GM11168 (cell line): Measurements from ENCODE around the gene FXR1.
"Not testable (repeated sequence)": the region's sequence is repeated elsewhere in the genome, so short reads cannot be mapped to it uniquely, and the experiment has no call there.

ENCODE experiments used
- in situ Hi-C: fragments of 300-500 bp; cut with MboI; formaldehyde crosslinking; loops from one replicate; pipeline ENCODE4 v1.12.0; 2022; ENCODE audit warnings: low sequenced_read_pairs; ENCODE audit not compliant: unreplicated experiment

Gene FXR1

DNA sequence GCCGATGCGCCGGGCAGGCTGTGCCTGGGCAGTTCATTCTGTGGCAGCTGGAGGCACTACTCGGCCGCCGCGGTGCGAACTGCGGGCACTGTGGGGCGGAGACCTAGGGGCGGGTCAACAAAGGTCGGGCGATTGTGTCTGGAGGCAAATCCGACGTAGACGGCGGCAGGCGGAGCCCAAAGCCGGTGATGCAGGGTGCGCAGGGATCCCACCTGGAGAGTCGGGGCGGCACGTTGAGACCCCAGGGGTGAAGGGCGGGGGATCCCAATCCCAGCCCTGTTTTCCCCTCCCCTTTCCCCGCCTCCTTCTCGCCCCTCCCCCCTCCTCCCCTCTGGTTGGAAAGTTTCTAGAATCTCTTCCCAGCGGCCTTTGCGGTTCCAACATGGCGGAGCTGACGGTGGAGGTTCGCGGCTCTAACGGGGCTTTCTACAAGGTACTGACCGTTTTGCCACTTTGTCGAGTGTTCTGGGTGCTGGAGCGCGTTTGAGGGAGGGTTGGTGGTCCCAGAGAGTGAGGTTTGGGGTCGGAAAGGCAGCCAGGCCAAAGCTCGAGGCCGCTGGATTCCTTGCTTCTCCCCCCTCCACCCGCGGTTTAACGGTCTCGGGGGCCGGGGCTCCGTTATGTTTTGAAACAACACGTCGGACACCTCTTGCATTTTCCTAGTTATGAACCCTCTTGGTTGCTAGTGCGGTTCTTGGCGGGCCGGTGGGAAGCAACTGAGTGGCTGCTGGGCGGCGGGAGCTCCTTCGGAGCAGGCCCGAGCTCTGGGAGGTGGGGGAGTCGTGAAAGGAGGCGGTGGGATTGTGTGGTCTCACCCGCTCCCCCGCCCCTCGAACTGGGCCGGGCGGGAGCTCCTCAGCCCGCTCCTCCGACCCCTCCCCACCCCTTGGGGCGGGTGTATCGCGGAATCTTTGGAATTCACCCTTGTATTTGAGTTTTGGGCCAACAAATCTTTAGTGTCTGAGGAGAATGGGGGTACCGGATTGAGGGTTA lies at the start of gene FXR1:
TSS of gene FXR1 (plus strand) at position 367 of the 993 bp plus-strand sequence. CDS start at position 383, 16 bp downstream.
- in situ Hi-C loops = loop anchor here (25.0 kb wide), 1 partner anchor 300 kb away; the partner anchor contains the start of gene TTC14

DNA sequence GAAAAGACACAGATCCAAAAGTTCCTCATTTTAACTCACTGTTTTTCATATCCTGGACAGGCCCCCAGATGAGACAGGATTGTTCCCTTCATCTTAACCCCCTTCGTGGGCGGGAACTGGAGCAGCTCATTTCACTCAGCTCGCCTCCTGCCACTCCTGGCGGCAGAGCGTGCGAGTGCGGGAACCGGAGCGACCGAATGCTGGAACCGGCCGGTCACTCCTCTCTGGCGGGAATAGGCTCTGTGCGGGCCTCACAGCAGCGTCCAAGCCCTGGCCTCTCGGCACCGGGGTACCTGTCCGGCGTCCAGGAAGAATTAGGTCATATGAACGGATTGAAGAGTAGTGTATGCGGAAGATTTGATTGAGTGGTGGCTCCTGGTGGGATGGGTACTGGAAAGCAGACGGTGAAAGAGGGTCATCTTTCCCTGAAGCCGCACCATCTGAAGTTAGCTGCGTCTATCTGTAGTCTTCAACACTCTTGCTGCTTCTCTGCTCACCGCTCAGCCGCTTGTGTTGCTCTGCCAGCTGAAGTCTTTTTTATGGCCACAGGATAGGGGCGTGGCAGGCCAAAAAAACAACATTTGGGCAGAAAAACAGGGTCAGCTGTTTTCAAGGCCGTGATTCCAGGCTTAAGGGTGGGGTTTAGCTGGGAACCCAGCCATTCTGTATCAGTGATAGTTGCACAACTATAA lies 42.3 kb upstream of the FXR1 start:
- in situ Hi-C loops = no loop called here

DNA sequence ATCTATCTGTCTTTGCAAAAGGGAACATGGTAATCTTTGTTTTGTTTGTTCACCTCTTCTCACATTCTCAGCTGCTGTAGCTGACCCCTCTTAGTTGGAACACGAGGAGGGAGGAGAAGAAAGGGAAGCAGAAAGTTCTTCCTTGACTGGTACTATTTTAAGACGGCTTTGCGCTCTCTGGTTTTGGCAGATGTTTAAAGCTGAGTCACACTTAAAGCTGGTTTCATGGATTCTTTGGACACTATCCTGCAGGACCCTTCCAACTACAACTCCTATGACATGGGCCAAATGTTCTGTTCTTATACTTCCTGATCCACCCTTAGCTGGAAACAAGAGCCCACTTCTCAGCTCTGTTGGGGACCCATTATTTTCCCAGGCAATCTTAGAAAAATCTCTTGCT lies 40.6 kb upstream of the FXR1 start:
- in situ Hi-C loops = no loop called here

DNA sequence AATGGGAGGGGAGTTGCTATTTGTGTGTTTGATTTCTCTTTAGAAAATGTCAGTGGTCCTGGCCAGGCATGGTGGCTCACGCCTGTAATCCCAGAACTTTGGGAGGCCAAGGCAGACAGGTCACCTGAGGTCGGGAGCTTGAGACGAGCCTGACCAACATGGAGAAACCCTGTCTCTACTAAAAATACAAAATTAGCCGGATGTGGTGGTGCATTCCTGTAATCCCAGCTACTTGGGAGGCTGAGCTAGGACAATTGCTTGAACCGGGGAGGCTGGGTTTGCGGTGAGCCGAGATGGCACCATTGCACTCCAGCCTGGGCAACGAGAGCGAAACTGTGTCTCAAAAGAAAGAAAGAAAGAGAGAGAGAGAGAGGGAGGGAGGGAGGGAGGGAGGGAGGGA lies 40.0 kb upstream of the FXR1 start:
- in situ Hi-C loops = not testable (repeated sequence)

DNA sequence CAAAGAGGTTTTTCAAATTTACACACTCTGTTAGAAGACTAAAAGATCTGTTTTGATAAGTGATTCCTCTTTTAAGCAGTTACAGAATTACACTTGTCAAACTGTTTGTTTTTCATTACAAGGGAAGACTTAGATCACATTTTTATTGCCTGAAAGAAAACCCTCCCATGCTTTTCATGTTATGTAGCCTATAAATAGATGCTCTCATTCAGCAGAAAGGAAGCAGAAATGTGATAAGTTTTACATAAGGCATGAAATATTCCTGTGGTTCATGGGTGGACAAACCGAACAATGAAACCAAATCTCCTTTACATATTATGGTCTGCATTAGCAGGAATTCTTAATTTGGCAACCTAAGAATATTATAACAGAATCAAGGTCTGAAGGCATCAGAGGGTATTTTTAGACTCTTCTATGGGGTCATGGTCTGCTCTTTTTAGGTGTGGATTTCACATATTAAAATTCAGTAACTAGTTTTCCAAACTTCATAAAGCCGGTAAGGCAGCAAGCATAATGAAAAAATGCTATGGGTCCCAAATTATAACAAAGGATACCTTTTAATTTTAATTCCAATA lies 37.3 kb upstream of the FXR1 start:
- in situ Hi-C loops = no loop called here

GRCh38 chr3:180881065-180881801 lies 31.2 kb upstream of the FXR1 start:
- in situ Hi-C loops = no loop called here

- in situ Hi-C loops = no loop called here
Observed at GRCh38 chr3:180882115-180882514, 30.4 kb upstream of the FXR1 start.

DNA sequence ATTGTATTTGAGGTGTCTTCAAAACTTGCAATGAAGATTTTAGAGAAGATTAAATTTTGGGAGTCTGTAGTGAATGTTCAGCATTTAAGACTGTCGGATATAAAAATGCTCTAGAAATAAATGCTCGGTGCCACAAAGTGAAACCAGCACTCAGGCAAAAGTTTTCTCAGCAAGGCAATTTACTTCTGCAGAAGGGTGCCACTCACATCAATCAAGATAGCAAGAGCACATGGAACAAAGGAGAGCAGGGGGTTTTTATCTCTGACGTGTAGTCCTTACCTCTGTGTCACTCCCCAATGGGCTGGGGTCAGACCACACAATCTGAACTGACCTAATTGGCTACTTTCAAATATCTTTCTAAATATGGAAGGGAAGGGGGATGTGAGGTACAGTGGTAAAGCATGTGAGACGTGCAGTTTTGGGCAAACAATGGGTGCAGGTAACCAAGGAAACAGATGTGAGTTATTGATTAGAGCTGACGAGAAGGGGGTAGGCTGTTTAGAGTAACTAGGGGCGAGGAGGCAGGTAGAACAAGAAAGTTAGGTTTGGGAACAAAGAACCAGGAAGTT lies 23.4 kb upstream of the FXR1 start:
- in situ Hi-C loops = no loop called here

GRCh38 chr3:180898572-180898971 lies 13.9 kb upstream of the FXR1 start:
- in situ Hi-C loops = no loop called here

GRCh38 chr3:180909369-180910127 lies 2.9 kb upstream of the FXR1 start:
- in situ Hi-C loops = loop anchor here (25.0 kb wide), 1 partner anchor 297 kb away; the partner anchor contains the start of gene TTC14

- in situ Hi-C loops = loop anchor here (25.0 kb wide), 1 partner anchor 299 kb away; the partner anchor contains the start of gene TTC14
Observed at GRCh38 chr3:180910823-180911222, 1.6 kb upstream of the FXR1 start.

DNA sequence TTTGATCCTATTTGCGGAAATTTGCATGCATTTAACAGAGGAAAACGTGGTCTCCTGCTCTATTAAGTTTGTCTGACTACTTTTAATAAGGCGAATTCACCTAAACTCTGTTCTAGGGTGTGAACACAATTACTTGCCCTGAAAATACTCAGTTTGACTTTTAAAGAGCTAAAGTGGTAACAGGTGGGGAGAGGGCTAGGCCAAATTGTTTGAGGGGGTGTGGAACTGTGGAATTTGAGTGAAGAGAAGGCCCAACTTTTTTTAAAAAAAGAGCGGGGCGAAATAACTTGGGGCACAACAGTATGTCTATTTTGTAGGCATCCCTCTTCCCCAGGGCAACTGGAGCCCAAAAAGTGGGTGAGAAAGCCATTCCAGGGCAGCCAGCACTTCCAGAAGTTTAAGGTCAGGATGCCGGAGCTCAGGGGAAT lies 580 bp upstream of the FXR1 start:
- in situ Hi-C loops = loop anchor here (25.0 kb wide), 1 partner anchor 300 kb away; the partner anchor contains the start of gene TTC14

GRCh38 chr3:180913581-180914404 lies 1.3 kb downstream of the FXR1 start:
- in situ Hi-C loops = loop anchor here (25.0 kb wide), 1 partner anchor 301 kb away; the partner anchor contains the start of gene TTC14

- in situ Hi-C loops = loop anchor here (25.0 kb wide), 1 partner anchor 306 kb away; the partner anchor contains the start of gene TTC14
Observed at GRCh38 chr3:180918542-180918941, 6.1 kb downstream of the FXR1 start.

DNA sequence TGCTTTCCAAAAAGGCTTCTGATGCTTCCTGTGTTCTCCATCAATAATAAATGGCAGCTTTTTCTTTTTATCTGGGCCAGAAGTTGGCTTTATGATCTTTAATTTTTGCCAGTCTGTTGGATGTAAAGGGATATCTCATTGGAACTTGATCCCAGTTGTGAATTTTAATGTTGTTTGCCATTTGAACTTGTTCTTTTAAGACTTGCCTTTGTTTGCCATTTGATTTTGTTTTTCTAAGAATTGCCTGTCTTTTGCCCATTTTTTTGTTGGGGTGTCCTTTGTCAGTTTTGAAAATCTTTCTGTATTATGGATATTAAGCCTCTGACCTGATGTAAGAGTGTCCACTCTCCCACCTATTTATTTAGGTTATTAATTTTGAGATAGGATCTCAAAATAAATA lies 9.8 kb downstream of the FXR1 start:
- in situ Hi-C loops = loop anchor here (25.0 kb wide), 1 partner anchor 310 kb away; the partner anchor contains the start of gene TTC14

GRCh38 chr3:180923561-180923960 lies 11.1 kb downstream of the FXR1 start:
- in situ Hi-C loops = loop anchor here (25.0 kb wide), 1 partner anchor 311 kb away; the partner anchor contains the start of gene TTC14

DNA sequence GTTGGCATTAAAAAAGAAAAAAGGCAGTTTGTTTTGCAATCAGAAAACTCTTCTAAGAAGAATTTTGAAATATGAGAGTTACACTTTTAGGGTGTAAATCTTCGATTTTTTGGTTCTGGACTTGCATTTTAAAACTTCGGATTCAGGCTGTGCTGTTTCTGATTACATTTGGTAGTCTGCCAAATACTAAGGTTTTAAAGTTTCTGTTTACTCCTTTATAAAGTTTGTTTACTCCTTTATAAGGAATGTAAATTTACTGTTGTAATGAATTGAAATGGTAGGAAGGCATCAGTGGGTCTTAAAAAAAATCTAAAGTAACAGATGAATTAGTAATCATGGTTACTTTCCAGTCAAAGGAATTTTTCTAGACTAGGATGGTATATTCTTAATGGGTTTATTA lies 14.1 kb downstream of the FXR1 start:
- in situ Hi-C loops = no loop called here

- in situ Hi-C loops = no loop called here
Observed at GRCh38 chr3:180929376-180929775, 16.9 kb downstream of the FXR1 start.
